G401 (cell line): ENCODE measurements around the gene CHIC2. TPM values are rescaled to one million over a fixed set of nuclear protein-coding genes. Genes with fewer than 3 reads are reported as not detected.

Experiments
- DNase-seq: peaks from one replicate; pipeline ENCODE4 v3.0.0-alpha.2; 2015; ENCODE audit warnings: low spot score
- in situ Hi-C: cut with HindIII; loops from 2 replicates; pipeline ENCODE4 v1.10.0; 2016; ENCODE audit warnings: low sequenced_read_pairs, mixed read lengths
- total RNA-seq: library from RNA; depleted of rRNA; stranded (reverse); fragments of >200 nt; shearing (Covaris generic); gene quantifications from 2 replicates; pipeline ENCODE4 v1.2.3, GENCODE V29; 2014

The CHIC2 gene
- total RNA-seq, 1 experiment from 2014 or later = 27.4 TPM

DNA sequence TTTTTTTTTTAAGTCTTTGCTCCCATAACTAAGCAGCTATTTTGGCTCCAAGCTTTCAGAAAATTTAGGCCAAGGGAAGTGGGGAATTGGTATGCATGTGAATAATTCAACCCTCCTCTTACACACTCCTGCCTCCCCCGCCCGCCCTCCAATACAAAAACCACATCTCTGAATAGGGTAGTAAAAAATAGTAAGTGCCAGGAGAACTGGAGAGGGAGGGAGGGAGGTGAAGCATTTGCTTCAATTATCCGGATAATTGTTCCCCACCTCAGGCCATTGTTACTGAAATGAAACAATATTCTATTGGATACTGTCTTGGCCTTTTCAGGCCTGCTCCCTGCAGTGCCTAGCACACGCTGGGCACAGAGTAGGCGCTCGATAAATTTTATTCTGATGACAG, 30.0 kb upstream of the CHIC2 start:
- in situ Hi-C loops = no loop called here
- DNase-seq = no peak

DNA sequence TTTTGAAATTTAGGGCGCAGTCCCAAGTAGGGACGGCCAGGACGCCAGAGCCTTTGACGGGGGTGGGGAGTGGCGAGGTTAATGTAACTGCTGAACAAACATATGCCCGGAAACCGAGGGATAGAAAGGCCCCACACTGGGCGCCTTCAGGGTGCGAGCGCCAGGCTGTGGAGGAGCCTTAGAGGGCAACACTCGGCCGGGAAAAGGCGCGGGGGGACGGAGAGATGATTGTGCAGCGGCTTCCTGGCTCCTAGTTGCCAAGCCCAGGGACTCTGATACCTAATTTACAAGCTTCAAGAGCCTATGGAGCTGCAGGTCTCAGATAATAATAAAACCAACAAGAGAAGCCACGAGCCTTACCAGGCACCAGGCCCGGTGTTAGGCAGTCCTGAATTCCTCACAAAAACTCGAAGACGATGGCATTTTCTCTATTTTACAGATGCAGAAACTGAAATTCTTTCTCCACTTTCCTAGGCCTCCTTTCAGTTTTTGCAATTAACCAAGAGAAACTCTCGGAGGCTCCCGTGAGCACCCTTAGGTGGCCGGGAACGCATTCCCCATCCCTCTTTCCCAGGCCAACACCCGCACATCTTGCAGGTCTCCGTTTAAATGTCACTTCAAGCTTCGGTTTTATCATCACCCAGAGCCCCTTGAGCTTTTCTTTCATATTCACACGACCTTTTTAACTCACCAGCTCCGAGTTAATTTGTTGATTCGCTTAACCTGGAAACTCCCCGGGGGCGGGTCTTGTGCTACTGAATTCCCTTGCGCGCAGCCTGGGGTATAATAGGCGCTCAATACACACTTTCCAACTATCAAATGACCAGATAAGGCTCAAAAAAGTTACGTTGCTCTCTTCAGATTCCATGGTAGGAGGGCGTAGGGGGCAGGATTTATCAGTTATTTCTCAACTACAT, 29.2 kb upstream of the CHIC2 start:
- DNase-seq = no peak
- in situ Hi-C loops = no loop called here

DNA sequence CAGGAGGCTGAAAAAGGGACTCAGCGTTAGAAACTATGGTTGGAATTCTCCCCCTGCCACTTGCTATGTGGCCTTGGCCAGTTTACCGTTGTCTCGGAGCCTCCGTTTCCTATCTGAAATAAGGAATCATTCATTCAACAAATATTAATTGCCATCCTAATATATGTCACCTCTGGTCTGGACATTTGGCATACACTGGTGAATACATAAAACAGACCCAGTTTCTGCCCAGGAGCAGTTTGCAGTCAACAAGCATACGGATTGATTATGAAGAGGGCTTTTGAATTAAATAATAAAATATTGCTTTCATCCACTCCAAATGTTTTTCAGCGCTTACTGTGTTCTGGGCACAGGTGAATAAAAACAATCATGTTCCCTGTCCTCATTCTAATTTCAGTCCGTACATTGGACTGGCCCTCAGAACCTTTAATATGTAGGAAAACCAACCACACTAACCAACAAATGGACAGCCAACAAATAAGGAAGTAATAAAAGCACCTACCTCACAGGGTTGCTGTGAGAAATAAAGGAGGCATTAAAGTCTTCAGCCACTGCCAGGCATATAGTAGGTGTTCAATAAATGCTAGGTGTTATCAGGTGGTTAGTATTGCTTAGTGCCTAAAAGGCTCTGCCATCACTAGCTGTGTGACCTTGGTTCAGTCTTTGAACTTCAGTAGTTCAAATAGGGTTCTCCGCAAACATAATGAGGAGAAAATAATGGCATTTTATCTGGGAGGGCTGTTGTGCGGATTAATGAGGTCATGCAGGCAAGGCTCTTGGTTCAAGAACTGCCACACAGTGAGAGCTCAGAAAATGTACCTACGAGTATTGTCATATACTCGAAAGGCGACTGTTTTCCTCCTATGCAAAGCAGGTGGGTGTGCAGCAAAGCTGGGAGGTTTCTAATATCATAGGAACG, 28.3 kb upstream of the CHIC2 start:
- in situ Hi-C loops = no loop called here
- DNase-seq = no peak

DNA sequence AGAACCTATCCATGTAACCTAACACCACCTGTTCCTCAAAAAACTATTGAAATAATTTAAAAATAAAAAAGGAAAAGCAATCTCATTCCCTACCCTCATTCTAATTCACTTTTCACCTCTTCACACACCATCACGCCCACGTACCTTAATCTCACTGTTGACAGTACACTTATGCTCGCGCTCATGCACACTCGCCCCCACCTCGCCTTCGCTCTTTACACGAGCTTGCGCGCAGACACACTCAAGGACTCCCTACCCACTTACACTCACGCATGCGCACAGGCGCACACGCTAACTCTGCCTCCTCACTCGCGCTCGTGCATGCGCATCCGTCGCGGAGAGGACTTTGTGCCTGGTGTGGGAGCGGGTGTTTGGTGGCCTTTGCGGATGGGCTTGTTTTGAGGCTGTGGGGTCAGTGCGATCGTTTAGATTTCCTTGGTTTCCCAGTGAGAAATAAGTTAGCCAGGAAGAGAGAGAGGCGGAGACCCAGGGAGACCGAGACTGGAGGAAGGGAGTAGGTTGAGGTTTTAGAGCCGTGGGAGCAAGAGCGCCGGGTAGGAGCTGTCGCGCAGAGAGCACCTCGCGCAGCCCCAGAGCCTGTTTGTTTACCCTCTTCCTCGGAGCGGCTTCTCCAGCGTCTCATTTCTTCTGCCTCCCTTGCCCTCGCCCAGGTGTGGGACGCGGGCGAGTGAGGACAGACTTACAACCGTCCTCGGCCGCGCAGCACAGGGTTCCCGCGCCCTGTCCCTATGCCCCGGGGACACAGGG, 27.4 kb upstream of the CHIC2 start:
- DNase-seq = peak; percentile 66
- in situ Hi-C loops = no loop called here

- DNase-seq = no peak
- in situ Hi-C loops = no loop called here
These were observed 26.6 kb upstream of the CHIC2 start for GRCh38 chr4:54090804-54091623.

DNA sequence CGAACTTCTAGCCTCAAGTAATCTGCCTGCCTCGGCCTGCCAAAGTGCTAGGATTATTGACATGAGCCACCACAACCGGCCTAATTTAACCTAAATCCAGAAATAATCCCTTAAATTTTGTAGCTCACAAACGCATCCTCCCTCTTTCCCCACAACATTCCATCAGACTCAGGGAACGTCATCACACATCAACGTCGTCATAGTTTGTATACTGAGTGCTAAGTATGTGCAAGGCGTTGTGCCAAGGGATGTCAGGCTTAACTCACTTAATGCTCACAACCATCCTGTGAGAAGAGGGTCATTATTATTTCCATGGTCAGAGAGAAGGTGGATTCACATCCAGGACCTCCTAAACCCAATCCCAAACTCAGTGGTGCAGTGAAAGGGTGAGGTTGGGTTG, 26.0 kb upstream of the CHIC2 start:
- no peak for DNase-seq
- in situ Hi-C loops = no loop called here

- DNase-seq = no peak
- in situ Hi-C loops = no loop called here
These were observed 25.5 kb upstream of the CHIC2 start for GRCh38 chr4:54089875-54090274.

- no peak for DNase-seq
- in situ Hi-C loops = no loop called here
These were observed 20.9 kb upstream of the CHIC2 start for GRCh38 chr4:54085284-54085683.

GRCh38 chr4:54082168-54082567, 17.8 kb upstream of the CHIC2 start:
- in situ Hi-C loops = no loop called here
- no peak for DNase-seq

DNA sequence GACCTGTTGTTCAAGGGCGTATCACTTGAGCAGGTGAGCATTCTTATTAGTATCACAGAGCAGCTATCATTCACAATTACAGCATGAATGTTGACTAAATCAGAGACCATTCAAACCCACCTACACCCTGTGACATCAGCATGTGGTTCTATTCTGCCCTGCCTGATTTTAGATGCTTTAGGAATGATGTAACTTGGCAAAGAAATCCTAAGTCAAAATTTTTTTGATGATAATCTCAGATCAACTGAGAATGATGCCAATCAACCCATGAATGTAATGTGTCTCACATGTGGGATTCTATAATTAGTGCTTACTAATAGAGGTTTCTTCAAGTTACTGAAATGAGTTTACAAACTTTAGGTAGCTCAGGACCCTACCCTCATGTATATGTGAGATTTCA, 13.4 kb upstream of the CHIC2 start:
- in situ Hi-C loops = no loop called here
- DNase-seq = no peak

GRCh38 chr4:54076673-54077072, 12.3 kb upstream of the CHIC2 start:
- no peak for DNase-seq
- in situ Hi-C loops = no loop called here

DNA sequence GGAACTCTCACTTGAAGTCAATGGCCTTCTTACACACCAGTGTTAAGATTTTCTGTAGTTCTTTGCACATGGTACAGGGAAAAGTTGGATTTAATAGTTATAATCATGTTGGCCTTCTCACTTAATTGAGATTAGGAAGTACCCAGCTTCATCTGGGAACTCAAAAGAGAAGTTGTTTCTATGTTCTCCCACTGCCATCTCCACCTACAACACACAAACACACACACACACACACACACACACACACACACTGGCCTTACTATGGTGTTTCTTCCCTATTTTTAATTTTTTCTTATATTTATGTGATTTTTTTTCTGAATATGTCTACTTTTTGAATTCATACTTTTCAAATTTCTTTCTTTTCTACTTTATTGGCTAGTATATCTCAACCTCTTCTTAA, 10.0 kb upstream of the CHIC2 start:
- no peak for DNase-seq
- in situ Hi-C loops = no loop called here

DNA sequence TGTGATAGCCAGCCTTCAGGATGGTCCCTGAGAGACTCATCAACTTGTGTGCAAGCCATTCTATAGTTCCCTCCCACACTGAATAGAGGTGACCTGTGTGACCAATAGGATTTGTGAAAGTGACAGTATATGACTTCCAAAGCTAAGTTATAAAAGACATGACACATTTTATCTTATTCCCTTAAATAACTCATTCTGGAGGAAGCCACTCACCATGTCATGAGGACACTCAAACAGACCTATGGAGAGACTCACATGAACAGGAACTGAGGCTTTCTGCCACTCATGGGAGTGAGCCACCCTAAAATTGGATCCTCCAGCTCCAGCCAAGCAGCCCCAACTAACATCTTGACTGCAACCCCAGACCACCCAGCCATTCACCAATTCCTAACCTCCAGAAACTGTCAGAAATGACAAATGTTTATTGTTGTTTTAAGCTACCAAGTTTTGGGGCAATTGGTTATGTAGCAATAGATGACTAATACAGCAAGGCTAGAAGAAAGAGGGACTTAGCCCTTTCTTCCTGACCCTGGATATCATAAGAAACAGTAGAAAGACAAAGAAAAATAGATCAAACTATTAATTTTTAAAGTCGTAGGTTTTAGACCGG, 9.0 kb upstream of the CHIC2 start:
- no peak for DNase-seq
- in situ Hi-C loops = no loop called here

DNA sequence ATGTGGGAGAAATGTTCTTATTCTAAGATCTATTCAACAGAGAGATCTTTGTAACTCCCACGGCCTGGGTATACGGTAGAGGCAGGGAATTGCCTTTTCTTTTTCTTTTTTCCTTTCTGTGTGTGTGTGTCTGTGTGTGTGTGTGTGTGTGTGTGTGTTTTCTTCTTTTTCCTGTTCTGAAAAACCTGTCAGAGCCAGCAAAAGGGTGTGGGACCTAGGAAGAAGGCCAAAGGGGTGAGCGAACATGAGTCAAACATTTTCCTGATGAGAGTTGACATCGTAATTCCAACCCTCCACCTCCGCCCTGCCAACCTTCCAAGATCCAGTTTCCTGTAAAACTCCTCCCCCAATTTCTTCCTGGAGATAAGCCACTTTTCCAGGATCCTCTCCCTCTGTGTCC, 2.8 kb upstream of the CHIC2 start:
- no peak for DNase-seq
- in situ Hi-C loops = no loop called here

DNA sequence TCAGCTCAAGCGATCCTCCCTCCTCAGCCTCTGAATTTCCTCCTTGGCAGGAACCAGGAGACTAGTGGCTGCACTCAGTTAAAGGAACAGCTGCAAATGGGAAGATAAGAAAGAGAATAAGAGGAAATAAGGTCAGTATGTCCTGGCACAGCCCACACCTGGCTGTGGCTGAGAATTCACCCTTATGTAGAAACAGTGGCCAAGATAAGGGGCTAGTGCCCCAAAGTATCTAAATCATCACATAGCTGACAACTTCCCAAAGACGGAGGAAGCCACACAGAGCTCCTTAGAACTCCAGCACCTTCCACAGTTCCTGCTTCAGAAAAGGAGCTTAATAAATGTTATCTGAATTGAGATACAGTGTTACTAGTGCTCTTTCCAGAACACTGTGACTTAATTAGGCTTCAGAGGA, 2.3 kb upstream of the CHIC2 start:
- no peak for DNase-seq
- in situ Hi-C loops = no loop called here

- in situ Hi-C loops = no loop called here
- no peak for DNase-seq
These were observed 1.6 kb upstream of the CHIC2 start for GRCh38 chr4:54066088-54066415.

DNA sequence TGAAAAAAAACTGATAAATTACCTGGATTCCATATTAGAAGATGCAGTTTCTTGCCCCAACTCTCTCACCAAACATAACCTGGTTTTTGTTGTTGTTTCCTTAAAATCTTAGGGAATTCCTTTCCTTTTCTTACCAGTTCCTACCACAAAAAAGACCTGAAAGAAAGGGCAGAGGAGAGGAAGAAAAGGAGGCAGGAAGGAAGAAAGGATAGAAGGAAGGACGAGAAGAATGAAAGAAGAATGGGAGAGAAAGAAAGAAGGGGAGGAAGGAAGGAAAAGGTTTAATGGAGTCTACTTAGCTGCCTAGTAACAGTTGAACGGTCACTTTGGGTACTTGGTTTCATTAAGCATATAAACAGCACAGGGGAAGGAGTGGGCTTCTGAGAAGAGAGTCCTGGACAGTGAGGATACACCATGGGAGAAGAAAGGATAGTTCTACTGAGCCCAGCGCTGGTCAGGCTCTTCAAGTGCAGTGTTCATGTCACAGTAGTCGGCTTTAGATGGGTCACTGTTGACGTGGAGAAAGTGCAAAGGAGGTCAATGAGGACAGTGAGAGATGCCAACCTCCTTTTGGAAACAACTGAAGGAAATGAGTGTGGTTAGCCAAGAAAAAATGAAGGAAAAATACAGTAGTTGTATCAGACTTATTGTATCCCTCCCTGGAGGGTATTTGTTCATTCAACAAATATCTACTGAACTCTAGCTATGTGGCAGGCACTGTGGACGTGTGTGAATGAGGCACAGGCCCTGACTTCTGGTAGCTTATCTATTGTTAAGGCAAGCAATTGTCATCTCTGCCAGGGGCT, 1.1 kb upstream of the CHIC2 start:
- in situ Hi-C loops = no loop called here
- DNase-seq = peak; percentile 27
